Smooth muscle cell (in vitro differentiated cells): Measurements from ENCODE around the gene DDX51. TPM values are rescaled to one million over a fixed set of nuclear protein-coding genes. Genes with fewer than 3 reads are reported as not detected.

Experiments
- DNase-seq: peaks from one replicate; lab custom pipeline; 2025; ENCODE audit not compliant: unreplicated experiment; lab: John Stamatoyannopoulos, UW
- H2AFZ ChIP-seq: fragments of 200-600 bp; sonication (generic); 2 replicates; pipeline ENCODE4 v1.6.0; 2016; ENCODE audit warnings: antibody characterized with exemption, low read depth, mild to moderate bottlenecking
- H3F3A ChIP-seq: fragments of 200-600 bp; sonication (generic); 2 replicates; pipeline ENCODE4 v1.6.0; 2017; ENCODE audit warnings: antibody characterized with exemption, low read depth
- H3K27ac ChIP-seq: fragments of 200-600 bp; sonication (generic); 2 replicates; pipeline ENCODE4 v1.5.1; 2016; ENCODE audit warnings: low read depth, mild to moderate bottlenecking
- H3K27me3 ChIP-seq: fragments of 200-600 bp; sonication (generic); 2 replicates; pipeline ENCODE4 v1.6.1; 2016; ENCODE audit warnings: low read depth, mild to moderate bottlenecking
- H3K36me3 ChIP-seq: fragments of 200-600 bp; sonication (generic); 2 replicates; pipeline ENCODE4 v1.5.1; 2016; ENCODE audit warnings: low read depth
- H3K4me1 ChIP-seq: fragments of 200-600 bp; sonication (generic); 2 replicates; pipeline ENCODE4 v1.5.1; 2016; ENCODE audit warnings: low read depth
- H3K4me2 ChIP-seq: fragments of 200-600 bp; sonication (generic); 2 replicates; pipeline ENCODE4 v1.6.0; 2016; ENCODE audit warnings: mild to moderate bottlenecking
- H3K4me3 ChIP-seq: fragments of 200-600 bp; sonication (generic); 2 replicates; pipeline ENCODE4 v1.5.1; 2016; ENCODE audit warnings: mild to moderate bottlenecking
- H3K79me2 ChIP-seq: fragments of 200-600 bp; sonication (generic); 2 replicates; pipeline ENCODE4 v1.6.0; 2016; ENCODE audit warnings: low read depth, mild to moderate bottlenecking
- H3K9ac ChIP-seq: fragments of 200-600 bp; sonication (generic); 2 replicates; pipeline ENCODE4 v1.6.0; 2016; ENCODE audit warnings: low read depth
- H3K9me3 ChIP-seq: fragments of 200-600 bp; sonication (generic); replicated peaks from 2 replicates; pipeline ENCODE4 v1.5.1; 2016; ENCODE audit warnings: low read depth
- H4K20me1 ChIP-seq: fragments of 200-600 bp; sonication (generic); 2 replicates; pipeline ENCODE4 v1.6.0; 2016; ENCODE audit warnings: low read depth
- CTCF ChIP-seq: fragments of 200-600 bp; sonication (generic); IDR thresholded peaks from 2 replicates; pipeline ENCODE4 v1.5.1; 2017; ENCODE audit warnings: borderline replicate concordance, mild to moderate bottlenecking, antibody characterized with exemption; ENCODE audit not compliant: insufficient read depth, poor library complexity, severe bottlenecking
- WGBS: methylation state at CpG from one replicate; pipeline ENCODE4 v1.1.7; 2016; ENCODE audit warnings: low lambda C conversion rate; 5-methylcytosine and 5-hydroxymethylcytosine counted together
- polyA plus RNA-seq: library from polyadenylated mRNA; unstranded; fragments of >200 nt; fragmentation: Nextera tagmentation; extraction: Ambion mirVana; gene quantifications from 2 replicates; pipeline ENCODE4 v1.2.1, GENCODE V29; 2016
- total RNA-seq: library from RNA; depleted of rRNA; stranded (reverse); fragments of >200 nt; gene quantifications from 2 replicates; pipeline ENCODE4 v1.2.3, GENCODE V29; 2014

DDX51 gene
- total and polyA plus RNA-seq, 2 experiments from 2014 or later = 1.6 to 12.5 TPM

DNA sequence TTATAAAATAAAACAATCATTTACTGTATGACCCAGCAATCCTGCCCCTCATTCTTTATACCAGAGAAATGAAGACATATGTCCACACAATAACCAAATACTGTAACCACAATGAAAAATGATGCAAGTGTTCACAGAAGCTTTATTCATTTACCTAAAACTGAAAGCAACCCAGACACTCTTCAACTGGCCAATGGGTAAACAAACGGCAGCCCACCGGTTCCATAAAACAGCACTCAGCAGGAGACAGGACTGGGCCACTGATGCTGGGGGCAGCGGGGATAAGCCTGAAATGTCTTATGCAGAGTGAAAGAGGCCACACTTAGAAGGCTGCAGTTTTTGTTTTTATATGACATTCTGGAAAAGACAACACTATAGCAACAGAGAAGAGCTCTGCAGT, 15.1 kb downstream of the DDX51 start:
- no peak overlapping the region for H3K27ac ChIP-seq
- no peak for TF ChIP-seq CTCF
- H3F3A ChIP-seq = no peaks in the 10 kb centered on the region
- H3K27me3 ChIP-seq = no peaks in the 10 kb centered on the region
- DNase-seq = no peak
- no peak overlapping the region for H3K4me3 ChIP-seq
- no peaks in the 10 kb centered on the region for H3K79me2 ChIP-seq
- WGBS = 97% methylated on average over 3 of the region's 3 CpGs
- no peaks in the 10 kb centered on the region for H3K9me3 ChIP-seq
- no peak overlapping the region for H3K9ac ChIP-seq
- H2AFZ ChIP-seq = no peak overlapping the region
- H3K36me3 ChIP-seq = peaks cover 37% of the 10 kb centered on the region
- H3K4me2 ChIP-seq = no peak overlapping the region
- H3K4me1 ChIP-seq = no peaks in the 10 kb centered on the region
- H4K20me1 ChIP-seq = no peaks in the 10 kb centered on the region

DNA sequence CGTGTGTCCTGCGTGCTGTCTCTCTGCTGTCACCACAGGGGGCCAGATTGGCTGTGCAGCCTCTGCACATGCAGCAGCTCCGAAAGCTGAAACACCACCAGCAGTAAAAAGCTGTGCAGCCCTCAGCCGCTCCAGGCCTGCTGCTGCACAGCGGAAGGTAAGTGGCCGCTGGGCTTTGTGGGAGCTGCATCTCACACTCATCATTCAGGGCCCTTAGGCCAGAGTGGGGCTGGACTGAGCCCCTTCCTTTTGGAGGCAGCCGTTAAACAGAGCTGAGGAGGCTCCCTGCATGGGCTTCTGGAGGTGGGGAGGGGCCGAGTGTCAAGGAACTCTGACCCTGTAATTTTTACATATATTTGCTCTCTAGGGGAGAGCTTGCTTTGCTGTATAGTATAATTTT, 17.1 kb downstream of the DDX51 start:
- Histone ChIP-seq H3K79me2 (no peaks in the 10 kb centered on the region), H3K27me3 (no peaks in the 10 kb centered on the region), H3K4me1 (no peaks in the 10 kb centered on the region), H3K4me3 (no peak overlapping the region), H2AFZ (no peak overlapping the region), H3K36me3 (peaks cover 37% of the 10 kb centered on the region), H3K9me3 (no peaks in the 10 kb centered on the region), H3K27ac (no peak overlapping the region), H3K4me2 (no peak overlapping the region), H3F3A (no peaks in the 10 kb centered on the region), H4K20me1 (no peaks in the 10 kb centered on the region), H3K9ac (no peak overlapping the region)
- 97% methylated on average over 8 of the region's 8 CpGs for WGBS
- DNase-seq = no peak
- no peak for TF ChIP-seq CTCF

DNA sequence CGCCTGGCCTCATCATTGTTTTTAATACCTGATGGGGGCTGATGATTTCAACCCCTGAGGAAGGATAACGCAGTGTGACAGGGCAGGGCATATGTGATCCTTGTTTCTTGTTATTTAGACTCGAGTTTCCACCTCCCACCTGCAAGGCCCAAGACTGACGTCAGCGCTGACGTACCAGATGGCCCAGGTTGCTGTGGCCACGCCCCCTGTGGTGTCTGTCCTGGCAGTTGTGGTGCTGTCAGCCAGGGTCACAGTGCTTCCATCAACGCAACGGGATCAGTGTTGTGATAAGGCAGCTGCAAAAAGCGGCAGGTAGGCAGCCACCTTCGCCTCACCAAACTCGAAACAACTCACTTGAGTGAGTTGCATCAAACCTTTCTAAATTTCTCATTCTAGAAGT, 18.4 kb downstream of the DDX51 start:
- H4K20me1 ChIP-seq = no peaks in the 10 kb centered on the region
- no peak overlapping the region for H3K4me3 ChIP-seq
- no peak for TF ChIP-seq CTCF
- no peaks in the 10 kb centered on the region for H3K27me3 ChIP-seq
- peaks cover 37% of the 10 kb centered on the region for H3K36me3 ChIP-seq
- DNase-seq = no peak
- H3K79me2 ChIP-seq = no peaks in the 10 kb centered on the region
- H2AFZ ChIP-seq = no peak overlapping the region
- no peak overlapping the region for H3K4me2 ChIP-seq
- H3K27ac ChIP-seq = no peak overlapping the region
- H3K9ac ChIP-seq = no peak overlapping the region
- no peaks in the 10 kb centered on the region for H3K9me3 ChIP-seq
- WGBS = 97% methylated on average over 12 of the region's 12 CpGs
- H3K4me1 ChIP-seq = no peaks in the 10 kb centered on the region
- no peaks in the 10 kb centered on the region for H3F3A ChIP-seq

DNA sequence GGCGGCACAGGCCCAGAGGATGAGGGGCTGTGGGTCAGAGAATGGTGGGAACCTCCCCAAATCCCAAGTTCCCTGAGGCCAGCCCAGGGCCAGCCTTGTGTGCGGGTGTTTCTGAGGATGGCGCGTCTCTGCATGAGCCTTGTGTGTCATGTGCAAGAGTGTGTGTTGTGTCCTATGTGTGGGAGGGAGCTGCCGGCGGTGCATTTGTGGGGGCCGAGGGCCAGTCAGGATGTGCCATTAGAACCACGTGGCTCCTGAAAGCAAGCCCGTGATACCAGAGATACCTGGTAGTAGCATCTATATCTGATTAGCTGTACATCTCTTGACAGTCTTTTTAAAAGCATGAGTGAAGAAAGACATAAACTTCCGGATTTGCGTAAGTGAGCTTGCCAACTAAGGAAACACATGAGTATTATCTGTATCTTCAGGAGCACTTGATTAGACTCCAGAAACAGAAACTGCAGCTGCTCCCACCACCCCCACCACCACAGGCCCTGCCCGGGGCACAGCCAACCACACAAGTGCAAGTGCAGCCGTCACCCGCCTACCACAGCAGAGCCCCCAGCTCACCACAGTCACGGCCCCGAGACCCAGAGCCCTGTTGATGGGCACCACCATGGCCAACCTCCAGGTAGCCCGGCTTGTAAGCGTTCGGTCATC, 19.2 kb downstream of the DDX51 start:
- DNase-seq = no peak
- no peaks in the 10 kb centered on the region for H4K20me1 ChIP-seq
- H3K9ac ChIP-seq = no peak overlapping the region
- H3K9me3 ChIP-seq = no peaks in the 10 kb centered on the region
- H3F3A ChIP-seq = no peaks in the 10 kb centered on the region
- WGBS = 98% methylated on average over 19 of the region's 19 CpGs
- no peaks in the 10 kb centered on the region for H3K27me3 ChIP-seq
- H3K4me2 ChIP-seq = no peak overlapping the region
- no peak overlapping the region for H3K4me3 ChIP-seq
- TF ChIP-seq CTCF = no peak
- H3K79me2 ChIP-seq = no peaks in the 10 kb centered on the region
- no peaks in the 10 kb centered on the region for H3K4me1 ChIP-seq
- H2AFZ ChIP-seq = no peak overlapping the region
- H3K36me3 ChIP-seq = peaks cover 37% of the 10 kb centered on the region
- no peak overlapping the region for H3K27ac ChIP-seq
